G401 (cell line): Measurements from ENCODE around the gene SDC3. TPM values are rescaled to one million over a fixed set of nuclear protein-coding genes. Genes with fewer than 3 reads are reported as not detected.

Experiments
- DNase-seq: peaks from one replicate; pipeline ENCODE4 v3.0.0-alpha.2; 2015; ENCODE audit warnings: low spot score
- in situ Hi-C: cut with HindIII; loops from 2 replicates; pipeline ENCODE4 v1.10.0; 2016; ENCODE audit warnings: low sequenced_read_pairs, mixed read lengths
- total RNA-seq: library from RNA; depleted of rRNA; stranded (reverse); fragments of >200 nt; shearing (Covaris generic); gene quantifications from 2 replicates; pipeline ENCODE4 v1.2.3, GENCODE V29; 2014; rRNA removed

The SDC3 gene
- total RNA-seq, 1 experiment from 2014 or later, result 23.0 TPM

DNA sequence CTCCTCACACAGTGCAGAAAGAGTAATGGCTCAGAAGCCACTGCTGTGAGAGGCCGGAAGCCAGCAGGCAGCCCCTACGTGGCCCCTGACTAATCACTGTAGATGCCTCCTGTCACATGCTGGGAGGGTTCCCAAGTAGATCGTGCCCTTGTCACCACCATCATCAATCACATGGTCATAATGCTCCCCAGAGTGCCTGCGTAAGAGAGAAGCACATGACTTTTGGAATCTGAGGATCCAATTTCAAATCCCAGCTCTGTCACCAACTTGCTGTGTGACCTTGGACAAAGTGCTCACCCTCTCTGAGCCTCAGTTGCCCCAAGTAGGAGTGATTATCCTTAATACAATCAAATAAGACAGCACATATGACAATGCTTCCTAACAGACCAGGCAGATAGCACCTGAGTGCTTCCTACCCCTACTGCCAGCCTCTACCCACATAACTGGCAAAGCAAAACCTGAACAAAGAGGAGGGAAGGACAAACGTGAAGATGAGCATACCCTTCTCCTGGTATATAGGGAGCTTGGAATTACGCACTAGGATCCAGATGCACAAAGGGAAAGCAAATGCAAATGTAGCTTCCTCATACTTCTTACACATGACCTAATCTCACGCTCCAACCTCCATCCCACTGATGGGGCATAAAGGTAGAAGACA, 65.7 kb downstream of the SDC3 start:
- DNase-seq, result no peak
- in situ Hi-C loops, result no loop called here

GRCh38 chr1:30840904-30841598, 67.5 kb downstream of the SDC3 start:
- in situ Hi-C loops, result no loop called here
- no peak for DNase-seq

DNA sequence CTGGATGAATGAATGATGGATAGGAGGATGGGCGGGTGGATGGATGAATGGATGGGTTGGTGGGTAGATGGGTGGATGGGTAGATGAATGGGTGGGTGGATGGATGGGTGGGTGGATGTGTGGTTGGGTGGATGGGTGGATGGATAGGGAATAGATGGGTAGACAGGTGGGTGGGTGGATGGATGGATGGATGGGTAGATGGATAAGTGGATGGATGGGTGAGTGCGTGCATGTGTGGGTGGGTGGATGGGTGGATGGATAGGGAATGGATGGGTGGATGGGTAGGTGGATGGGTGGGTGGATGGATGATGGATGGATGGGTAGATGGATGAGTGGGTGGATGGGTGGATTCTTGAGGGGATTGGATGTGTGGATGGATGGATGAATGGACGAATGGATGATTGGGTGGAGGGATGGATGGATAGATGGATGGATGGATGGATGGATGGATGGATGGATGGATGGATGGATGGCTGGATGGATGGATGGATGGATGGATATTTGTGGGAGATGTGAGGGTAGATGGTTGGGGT, 68.7 kb downstream of the SDC3 start:
- in situ Hi-C loops, result loop anchor here (5.0 kb wide), 1 partner anchor 98 kb away; no protein-coding TSS in a partner anchor
- DNase-seq, result no peak

DNA sequence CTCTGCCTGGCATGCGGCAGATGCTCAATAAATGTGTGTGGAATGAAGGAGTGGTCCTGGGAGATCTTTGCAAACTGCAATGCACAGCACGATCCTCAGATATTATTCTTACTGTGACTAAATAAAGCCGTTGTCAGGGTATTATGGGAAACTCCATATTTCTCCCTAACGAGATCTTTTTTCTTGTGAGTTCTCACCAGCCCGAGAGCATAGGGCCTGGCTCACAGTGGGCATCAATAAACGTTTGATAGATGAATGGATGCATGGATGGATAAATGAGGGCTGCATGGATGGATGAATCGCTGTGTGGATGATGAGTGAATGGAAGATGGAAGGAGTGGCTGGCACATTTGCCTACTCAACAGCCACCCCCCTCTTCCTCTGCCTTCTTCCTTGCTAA, 69.6 kb downstream of the SDC3 start:
- in situ Hi-C loops, result loop anchor here (5.0 kb wide), 1 partner anchor 97 kb away; no protein-coding TSS in a partner anchor
- DNase-seq, result no peak

GRCh38 chr1:30837653-30838052, 70.9 kb downstream of the SDC3 start:
- in situ Hi-C loops, result loop anchor here (5.0 kb wide), 1 partner anchor 95 kb away; no protein-coding TSS in a partner anchor

GRCh38 chr1:30834253-30834652, 74.3 kb downstream of the SDC3 start:
- no peak for DNase-seq
- in situ Hi-C loops, result no loop called here

More at GRCh38 chr1:30837653-30838052, 70.9 kb downstream of the SDC3 start:
- DNase-seq, result no peak

GRCh38 chr1:30830537-30830936, 78.0 kb downstream of the SDC3 start:
- in situ Hi-C loops, result no loop called here
- DNase-seq, result no peak

- DNase-seq, result no peak
- in situ Hi-C loops, result no loop called here
These were observed 78.7 kb downstream of the SDC3 start for GRCh38 chr1:30829889-30830288.

- no peak for DNase-seq
- in situ Hi-C loops, result no loop called here
These were observed 83.7 kb downstream of the SDC3 start for GRCh38 chr1:30824736-30825429.

- DNase-seq, result peak; percentile 98
- in situ Hi-C loops, result no loop called here
These were observed 84.4 kb downstream of the SDC3 start for GRCh38 chr1:30823969-30824735.

DNA sequence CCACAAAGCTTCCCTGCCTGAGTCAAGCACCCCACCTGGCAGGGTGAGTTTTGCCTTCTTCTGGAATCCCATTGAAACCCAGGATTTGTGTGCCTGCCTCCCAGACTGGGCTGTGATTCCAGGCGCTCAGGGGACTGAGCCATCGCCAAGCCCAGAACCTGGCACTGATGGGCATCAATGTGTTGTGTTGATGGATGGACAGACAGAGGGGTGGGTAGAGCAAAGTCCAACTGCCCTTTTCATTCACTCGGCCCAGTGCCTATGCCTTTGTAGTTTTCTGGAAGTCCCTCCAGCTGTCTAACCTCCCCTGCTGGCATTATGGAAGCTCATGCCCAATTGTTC, 85.0 kb downstream of the SDC3 start:
- in situ Hi-C loops, result no loop called here
- no peak for DNase-seq

GRCh38 chr1:30822966-30823581, 85.5 kb downstream of the SDC3 start:
- in situ Hi-C loops, result no loop called here
- no peak for DNase-seq

GRCh38 chr1:30822006-30822405, 86.6 kb downstream of the SDC3 start:
- in situ Hi-C loops, result no loop called here
- DNase-seq, result no peak

GRCh38 chr1:30820299-30820698, 88.3 kb downstream of the SDC3 start:
- no peak for DNase-seq
- in situ Hi-C loops, result no loop called here

Other genes with a start within 250 kb of the SDC3 start
- gene MATN1, start 185.2 kb downstream of the SDC3 start, total RNA-seq, result 1.2 TPM in 1 of 2 replicates, not detected in the other
- gene LAPTM5, start 151.0 kb downstream of the SDC3 start, total RNA-seq, result 0.18 TPM in 1 of 2 replicates, not detected in the other
- 43.0 and 64.4 TPM in 2 replicates for gene PUM1, start 157.0 kb upstream of the SDC3 start, total RNA-seq